A549 treated with AZD9567 at 1 μM for 4 hours (cell line): Measurements from ENCODE around the gene TSTD1. TPM values are rescaled to one million over a fixed set of nuclear protein-coding genes. Genes with fewer than 3 reads are reported as not detected.

Experiments
- total RNA-seq: library from RNA; stranded (reverse); fragments of 200-300 nt; extraction: Qiagen RNA extraction; gene quantifications from 5 replicates; pipeline ENCODE4 v1.2.3, GENCODE V29; 2022; ENCODE audit not compliant: insufficient read depth

Gene TSTD1
- total RNA-seq: 0.21 to 0.50 TPM (median 0.36 TPM) in 4 of 5 replicates, not detected in the other

GRCh38 chr1:161038523-161039153 lies at the start of gene TSTD1:
TSS of gene TSTD1 (minus strand) at chr1:161038964. CDS start at chr1:161038889, 75 bp downstream.

GRCh38 chr1:161069731-161070270 lies 31.0 kb upstream of the TSTD1 start, which contains the start of gene ARHGAP30:
TSS of gene ARHGAP30 (minus strand) at chr1:161069891. CDS start at chr1:161069624, 267 bp downstream.

GRCh38 chr1:161045736-161046604 lies 7.2 kb upstream of the TSTD1 start, which contains the start of gene USF1:
TSS of gene USF1 (minus strand) at chr1:161045977. CDS start at chr1:161043275, 2,702 bp downstream.

GRCh38 chr1:161020509-161021164 lies 18.1 kb downstream of the TSTD1 start, which contains the start of gene F11R:
TSS of gene F11R (minus strand) at chr1:161021152. CDS start at chr1:161021073, 79 bp downstream.

Other genes with a start within 250 kb of the TSTD1 start
- gene LY9, start 242.8 kb downstream of the TSTD1 start, total RNA-seq: 0.06 to 0.13 TPM (median 0.10 TPM) in 4 of 5 replicates, not detected in the other
- gene CD244, start 176.1 kb downstream of the TSTD1 start, total RNA-seq: not detected in 5 replicates
- not detected in 5 replicates for gene ITLN1, start 153.8 kb downstream of the TSTD1 start, total RNA-seq
- gene ITLN2, start 84.2 kb downstream of the TSTD1 start, total RNA-seq: 0.21 to 0.57 TPM (median 0.42 TPM) in 4 of 5 replicates, not detected in the other
- 42.6 to 53.0 TPM (median 51.4 TPM) in 5 replicates for gene F11R, start 17.8 kb downstream of the TSTD1 start, total RNA-seq
- gene USF1, start 7.0 kb upstream of the TSTD1 start, total RNA-seq: 44.7 to 50.9 TPM (median 49.1 TPM) in 5 replicates
- 0.05 to 0.11 TPM (median 0.09 TPM) in 4 of 5 replicates, not detected in the other for gene ARHGAP30, start 30.9 kb upstream of the TSTD1 start, total RNA-seq
- 0.82 to 1.6 TPM (median 1.5 TPM) in 5 replicates for gene NECTIN4, start 50.6 kb upstream of the TSTD1 start, total RNA-seq
- gene KLHDC9, start 59.4 kb upstream of the TSTD1 start, total RNA-seq: 1.3 to 3.0 TPM (median 1.7 TPM) in 4 of 5 replicates, not detected in the other
- 104 to 114 TPM (median 107 TPM) in 5 replicates for gene PFDN2, start 79.1 kb upstream of the TSTD1 start, total RNA-seq
- gene NIT1, start 79.1 kb upstream of the TSTD1 start, total RNA-seq: 19.5 to 32.3 TPM (median 30.3 TPM) in 5 replicates
- gene DEDD, start 93.7 kb upstream of the TSTD1 start, total RNA-seq: 26.9 to 31.1 TPM (median 29.9 TPM) in 5 replicates
- 83.6 to 117 TPM (median 85.0 TPM) in 5 replicates for gene UFC1, start 115.0 kb upstream of the TSTD1 start, total RNA-seq
- 20.4 to 25.2 TPM (median 21.7 TPM) in 5 replicates for gene USP21, start 120.5 kb upstream of the TSTD1 start, total RNA-seq
- 13.4 to 18.9 TPM (median 16.2 TPM) in 5 replicates for gene PPOX, start 127.5 kb upstream of the TSTD1 start, total RNA-seq
- 20.0 to 28.4 TPM (median 27.3 TPM) in 5 replicates for gene B4GALT3, start 138.5 kb upstream of the TSTD1 start, total RNA-seq
- gene ADAMTS4, start 160.1 kb upstream of the TSTD1 start, total RNA-seq: 0.01 to 0.03 TPM in 2 of 5 replicates, not detected in the others
- gene NDUFS2, start 163.4 kb upstream of the TSTD1 start, total RNA-seq: 76.0 to 87.5 TPM (median 80.1 TPM) in 5 replicates
- 0.16 to 0.32 TPM (median 0.27 TPM) in 4 of 5 replicates, not detected in the other for gene FCER1G, start 176.3 kb upstream of the TSTD1 start, total RNA-seq
- 32.6 TPM in 1 of 5 replicates, not detected in the others for gene APOA2, start 184.7 kb upstream of the TSTD1 start, total RNA-seq
- 8.5 to 15.8 TPM (median 10.7 TPM) in 5 replicates for gene TOMM40L, start 187.1 kb upstream of the TSTD1 start, total RNA-seq
- 0.07 TPM in 1 of 5 replicates, not detected in the others for gene NR1I3, start 199.2 kb upstream of the TSTD1 start, total RNA-seq
- gene PCP4L1, start 219.8 kb upstream of the TSTD1 start, total RNA-seq: 0.06 to 0.13 TPM in 2 of 5 replicates, not detected in the others